ENCODE measurements around the gene ATP5MG.

- TF ChIP-seq CTCF (IDR thresholded peaks at IDR 0.05; ENCODE audit: low read depth, low read length, poor library complexity, severe bottlenecking) (no peak), EZH2phosphoT487 (IDR thresholded peaks at IDR 0.05; ENCODE audit: borderline replicate concordance, low read length) (no peak)
Observed at GRCh38 chr11:118443590-118444218, 42.3 kb downstream of the ATP5MG start.
